LHCN-M2 (cell line): Measurements from ENCODE around the gene TLK1. TPM values are rescaled to one million over a fixed set of nuclear protein-coding genes. Genes with fewer than 3 reads are reported as not detected.
"Not testable (repeated sequence)": the region's sequence is repeated elsewhere in the genome, so short reads cannot be mapped to it uniquely, and the experiment has no call there.

ENCODE experiments used
- DNase-seq: peaks from one replicate; pipeline ENCODE4 v3.0.0-alpha.2; 2012; ENCODE audit warnings: low read depth
- total RNA-seq: library from RNA; depleted of rRNA; stranded (reverse); fragments of >200 nt; gene quantifications from 2 replicates; pipeline ENCODE4 v1.2.3, GENCODE V29; 2014

TLK1 gene
- total RNA-seq, 1 experiment from 2014 or later: 8.1 TPM

DNA sequence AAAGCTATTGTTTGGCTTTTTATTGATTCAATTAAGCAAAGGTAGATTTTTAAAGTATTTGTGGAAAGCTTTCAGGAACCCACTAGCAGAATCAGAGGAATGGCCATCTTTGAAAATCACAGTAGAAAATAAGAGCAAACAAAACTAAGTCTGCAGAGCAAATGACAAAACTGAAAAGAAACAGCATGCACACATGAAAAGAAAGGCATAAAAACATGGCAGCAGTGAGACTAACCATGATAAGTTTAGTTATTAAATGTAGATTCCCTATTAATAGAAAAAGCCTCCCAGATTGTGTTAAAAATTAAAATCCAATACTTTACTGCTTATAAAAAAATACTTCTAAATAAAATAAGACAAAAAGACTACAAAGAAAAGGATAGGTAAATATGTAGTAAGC is 9.1 kb upstream of the TLK1 start:
- DNase-seq: no peak

DNA sequence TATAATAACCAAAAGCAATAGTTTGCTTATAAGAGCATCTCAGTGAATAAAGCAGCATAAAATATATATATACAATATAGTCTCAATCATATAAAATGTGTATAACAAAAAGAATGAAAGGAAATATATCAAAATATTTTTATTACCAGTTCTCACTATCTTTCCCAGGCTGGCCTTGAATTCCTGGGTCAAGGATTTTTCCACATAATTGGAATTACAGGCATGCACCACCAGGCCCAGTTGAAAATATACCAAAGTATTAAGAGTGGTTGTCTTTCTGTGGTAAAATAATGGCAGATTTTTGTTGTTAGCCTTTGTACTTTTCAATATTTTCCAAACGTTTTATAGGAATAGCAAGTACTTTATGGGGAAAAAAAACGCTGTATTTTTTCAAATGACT is 8.6 kb upstream of the TLK1 start:
- no peak for DNase-seq

DNA sequence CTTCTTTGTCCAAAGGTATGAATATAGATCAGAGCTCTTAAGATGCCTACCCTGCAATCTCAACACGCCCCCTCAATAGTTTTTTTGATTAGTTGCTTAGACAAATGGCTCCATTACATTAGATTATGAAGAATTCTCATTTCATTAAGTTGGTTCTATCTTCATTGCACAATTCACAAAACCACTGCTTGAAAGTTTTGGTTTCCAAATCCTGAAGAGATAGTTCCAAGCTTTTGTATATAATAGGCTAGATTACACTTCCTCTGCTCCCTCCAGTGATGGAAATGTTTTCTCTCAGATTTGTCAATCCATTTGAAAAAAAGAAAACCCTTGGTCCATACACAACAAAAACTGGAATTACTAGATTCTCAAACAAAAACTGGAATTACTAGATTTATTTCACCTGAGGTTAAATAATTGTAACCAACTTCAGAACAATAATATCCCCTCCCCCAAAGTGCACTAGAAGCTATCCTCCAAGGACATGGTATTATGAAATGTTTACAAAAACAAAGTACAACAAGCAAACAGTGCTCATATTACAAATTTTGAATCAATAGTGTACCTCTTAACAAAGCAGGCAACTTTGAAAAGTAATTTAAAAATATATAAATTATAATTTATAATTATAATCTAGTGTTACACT is 6.8 kb upstream of the TLK1 start:
- no peak for DNase-seq

DNA sequence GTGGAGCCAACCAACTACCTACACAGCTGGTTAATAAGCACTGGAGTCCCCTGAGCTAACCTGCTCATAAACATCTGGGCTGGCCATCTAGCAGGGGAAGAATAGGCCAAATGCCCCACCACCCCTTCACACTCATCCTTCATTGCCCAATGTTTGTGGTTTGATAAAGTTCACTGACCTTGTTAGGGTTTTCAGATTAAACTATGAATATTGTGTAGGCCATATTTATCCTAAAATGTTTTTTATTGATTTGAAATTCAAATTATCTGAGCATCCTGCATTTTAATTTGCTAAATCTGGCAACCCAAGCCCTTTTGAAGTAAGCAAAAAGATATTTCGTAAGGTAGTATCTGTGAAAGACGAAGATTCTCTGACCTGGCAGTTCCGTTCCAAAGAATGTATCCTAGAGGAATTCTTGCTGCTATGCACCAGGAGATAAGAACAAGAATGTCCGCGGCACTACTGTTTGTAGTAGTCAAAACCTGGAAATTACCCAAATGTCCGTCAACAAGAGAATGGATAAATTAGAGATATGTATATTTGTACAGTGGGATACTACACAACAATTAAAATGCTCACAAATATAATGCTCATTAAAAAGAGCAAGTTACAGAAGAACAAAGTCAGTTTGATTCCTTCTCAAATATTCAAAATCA is 5.8 kb upstream of the TLK1 start:
- DNase-seq: no peak

DNA sequence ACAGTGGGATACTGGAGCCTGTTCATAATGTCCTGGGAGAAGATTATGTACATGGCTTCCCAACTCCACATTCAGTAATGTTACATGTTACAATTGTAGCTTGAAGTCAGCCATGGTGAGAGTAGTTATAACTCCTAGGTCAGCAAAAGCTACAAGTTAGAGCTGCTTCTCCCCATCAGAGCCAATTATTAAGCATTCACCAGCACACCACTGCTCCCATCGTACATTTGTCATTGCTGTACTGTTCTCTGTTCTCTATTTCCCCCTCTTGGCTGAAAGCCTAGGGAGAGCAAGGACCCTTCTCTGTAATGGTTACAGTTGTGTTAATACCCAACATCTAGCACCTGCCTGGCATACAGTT is 5.3 kb upstream of the TLK1 start:
- DNase-seq: no peak

DNA sequence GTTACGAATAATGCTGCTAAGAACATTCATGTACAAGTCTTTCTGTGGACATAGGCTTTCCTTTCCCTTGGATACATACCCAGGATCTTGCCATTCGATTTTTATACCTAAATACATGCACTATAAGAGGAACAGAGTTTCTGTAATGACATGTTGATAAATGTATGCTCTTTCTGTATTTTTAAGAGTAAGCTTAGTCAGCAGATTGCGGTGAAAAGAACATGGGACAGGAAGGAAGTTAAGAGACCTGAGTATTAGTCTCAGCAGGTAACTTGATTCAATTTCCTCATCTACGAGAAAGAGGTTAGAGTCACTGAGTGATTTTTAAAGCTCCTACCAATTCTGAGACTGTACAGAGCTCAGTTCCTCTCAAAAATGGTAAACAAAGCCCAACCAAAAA is 2.6 kb upstream of the TLK1 start:
- no peak for DNase-seq

DNA sequence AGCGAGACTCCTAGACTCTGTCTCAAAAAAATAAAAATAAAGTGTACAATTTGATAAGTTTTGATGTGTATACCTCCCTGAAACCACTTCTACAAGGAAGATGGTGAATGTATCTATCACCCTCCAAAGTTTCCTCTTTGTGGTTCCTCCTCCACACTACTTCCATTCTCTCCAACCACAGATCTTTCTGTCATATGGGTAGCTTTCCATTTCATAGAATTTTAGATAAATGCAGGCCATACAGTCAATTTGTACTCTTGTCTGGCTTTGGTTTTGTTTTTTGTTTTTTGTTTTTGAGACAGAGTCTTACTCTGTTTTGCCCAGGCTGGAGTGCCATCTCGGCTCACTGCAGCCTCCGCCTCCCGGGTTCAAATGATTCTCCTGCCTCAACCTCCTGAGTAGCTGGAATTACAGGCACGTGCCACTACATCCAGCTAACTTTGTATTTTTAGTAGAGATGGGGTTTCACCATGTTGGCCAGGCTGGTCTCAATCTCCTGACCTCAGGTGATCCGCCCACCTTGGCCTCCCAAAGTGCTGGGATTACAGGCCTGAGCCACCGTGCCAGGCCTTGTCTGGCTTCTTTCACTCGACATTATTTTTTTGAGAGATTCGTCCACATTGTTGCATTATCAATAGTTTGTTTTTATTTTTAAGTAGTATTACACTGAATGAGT is 2.0 kb upstream of the TLK1 start:
- DNase-seq: not testable (repeated sequence)

DNA sequence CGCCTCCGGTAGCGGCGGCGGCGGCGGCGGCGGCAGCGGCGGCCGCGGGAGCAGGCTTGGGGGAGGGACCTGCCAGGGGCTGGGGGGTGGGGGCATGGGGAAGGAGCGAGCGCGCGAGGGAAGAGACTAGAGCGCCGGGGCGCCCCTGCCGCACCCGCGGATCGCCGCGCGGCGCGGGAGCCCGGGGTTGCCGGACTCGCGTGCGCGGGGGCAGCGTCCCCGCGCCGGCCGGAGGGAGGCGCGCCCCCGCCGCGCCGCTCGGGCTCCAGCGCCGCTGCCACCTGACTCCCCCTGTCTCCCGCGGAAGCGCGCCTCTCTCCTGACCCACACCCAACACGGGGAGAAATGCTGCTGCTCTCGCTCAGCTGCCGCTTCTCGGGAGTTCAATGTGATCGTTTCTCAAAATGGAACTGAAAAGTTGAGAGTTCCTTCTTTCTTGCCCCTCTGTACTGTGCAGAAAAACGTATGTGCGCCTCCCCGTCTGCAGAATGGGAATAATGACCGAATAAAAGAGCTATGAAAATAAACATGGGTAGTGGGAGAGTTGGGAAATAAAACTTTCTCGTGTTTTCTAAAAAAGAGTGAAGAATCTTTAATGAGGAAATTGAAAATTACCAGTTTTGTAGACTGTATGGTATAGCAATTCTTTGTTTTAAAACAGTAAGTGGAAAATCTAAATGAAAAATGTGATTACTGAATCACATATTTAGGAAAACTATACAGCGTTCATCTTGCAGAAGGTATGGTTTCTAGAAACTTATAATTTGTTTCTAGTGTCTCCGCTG is 455 bp upstream of the TLK1 start:
- peak; percentile 63 for DNase-seq

DNA sequence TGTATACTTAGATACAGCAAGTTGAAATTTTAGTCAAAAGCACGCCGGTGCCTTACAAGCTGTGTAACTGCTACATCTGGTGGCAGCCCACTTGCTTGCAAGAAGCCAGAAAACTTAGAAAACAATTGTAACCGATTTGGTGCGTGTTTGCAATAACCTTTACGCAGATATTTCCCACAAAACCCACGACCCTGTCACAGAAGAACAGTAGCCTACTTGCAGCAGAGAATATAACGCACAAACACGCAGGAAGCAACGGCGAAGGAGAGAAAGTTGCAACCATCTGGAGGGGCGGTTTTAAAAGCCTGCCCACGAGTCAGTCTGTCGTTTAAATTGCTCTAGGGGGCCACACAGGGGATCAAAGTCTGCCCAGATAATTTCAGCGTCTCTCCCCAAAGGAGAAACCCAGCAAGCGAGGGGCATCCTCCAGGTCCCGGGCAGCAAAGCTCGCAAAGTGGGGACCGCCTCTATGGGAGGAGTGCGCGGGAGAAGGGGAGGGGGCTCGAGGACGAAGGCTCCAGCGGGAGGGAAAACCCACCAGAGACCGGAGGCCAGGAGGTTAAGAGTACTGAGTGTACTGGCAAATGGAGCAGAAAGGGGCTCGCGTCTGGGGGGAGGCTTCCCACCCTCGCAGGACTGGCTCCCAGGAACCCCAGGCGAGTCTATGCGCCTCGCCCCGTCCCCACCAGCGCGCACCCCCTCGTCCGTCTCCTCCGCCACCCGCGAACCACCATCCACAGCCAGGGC is 1.1 kb downstream of the TLK1 start:
- peak; percentile 56 for DNase-seq

DNA sequence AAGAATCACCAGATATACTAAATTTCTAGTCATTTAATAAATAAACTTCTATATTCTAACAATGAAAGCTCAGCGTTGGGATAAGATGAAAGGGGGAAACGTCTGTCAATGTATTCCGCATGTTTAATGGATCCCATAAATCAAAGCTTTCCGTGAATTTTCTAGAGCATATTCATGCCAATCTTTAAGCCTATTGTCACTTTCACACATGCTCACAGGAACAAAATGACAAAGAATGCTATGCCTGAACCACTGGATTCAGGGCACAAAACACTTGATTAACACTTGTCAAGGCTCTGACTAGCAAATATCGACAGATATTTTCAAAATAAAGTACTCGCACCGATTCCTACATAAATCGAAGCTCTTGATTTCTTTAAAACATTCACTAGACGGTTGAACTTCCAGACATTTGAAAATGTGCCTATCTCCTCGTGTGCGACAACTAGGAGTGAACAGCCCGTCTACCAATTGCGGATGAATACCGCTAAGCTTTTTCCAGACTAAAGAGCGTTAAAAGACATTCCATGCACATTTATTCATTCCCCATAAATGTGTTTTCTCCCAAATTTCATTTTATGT is 1.8 kb downstream of the TLK1 start:
- DNase-seq: no peak

DNA sequence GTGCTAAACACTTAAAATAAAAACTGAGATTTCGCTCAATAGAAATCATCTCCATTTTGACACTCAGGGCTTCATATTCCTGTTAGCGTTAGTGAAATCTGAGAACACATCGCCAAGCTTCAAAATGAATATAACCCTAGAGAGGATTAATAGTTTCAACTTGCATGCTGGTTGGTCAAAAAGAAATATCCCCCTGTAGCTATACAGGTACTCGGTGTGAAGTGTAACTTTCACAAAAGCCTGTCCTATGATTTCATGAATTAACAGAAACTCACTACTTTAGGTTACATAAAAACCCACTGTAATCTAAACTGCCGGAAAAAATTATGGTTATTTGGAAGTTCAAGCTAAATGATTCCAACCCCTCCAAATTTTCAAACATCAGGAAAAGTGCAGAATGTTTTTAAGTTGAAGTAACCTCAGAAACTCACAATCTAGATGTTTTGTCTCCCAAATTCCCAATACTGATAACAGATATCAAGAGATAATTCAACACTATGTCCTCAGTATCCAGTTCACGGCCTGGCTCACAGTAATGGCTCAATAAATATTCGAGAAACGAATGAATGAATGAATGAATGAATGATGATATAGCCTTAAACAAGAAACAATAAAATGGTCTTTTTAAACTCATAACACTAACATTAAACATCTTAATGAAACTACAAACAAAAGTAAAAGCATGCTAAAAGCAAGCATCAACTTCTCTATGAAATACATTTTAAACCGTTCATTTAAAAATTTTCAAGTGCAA is 2.5 kb downstream of the TLK1 start:
- DNase-seq: no peak

DNA sequence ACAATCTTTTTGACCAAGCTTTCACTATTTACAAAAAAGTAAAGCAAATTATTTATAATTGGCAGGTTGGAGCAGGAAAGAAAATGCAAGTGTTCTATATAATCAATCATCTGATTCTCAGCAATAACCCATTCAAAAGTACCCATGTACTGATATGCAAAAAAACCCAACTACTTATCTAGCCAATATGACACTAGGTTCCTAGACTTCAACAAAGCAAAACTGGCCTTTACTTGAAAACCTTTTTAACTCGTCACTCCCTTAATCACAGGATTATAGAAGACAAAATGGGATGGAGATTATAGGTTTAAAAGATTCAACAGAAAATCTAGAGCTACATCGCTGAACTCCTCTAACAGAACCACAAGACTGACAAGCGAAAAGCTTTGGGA is 3.6 kb downstream of the TLK1 start:
- no peak for DNase-seq

DNA sequence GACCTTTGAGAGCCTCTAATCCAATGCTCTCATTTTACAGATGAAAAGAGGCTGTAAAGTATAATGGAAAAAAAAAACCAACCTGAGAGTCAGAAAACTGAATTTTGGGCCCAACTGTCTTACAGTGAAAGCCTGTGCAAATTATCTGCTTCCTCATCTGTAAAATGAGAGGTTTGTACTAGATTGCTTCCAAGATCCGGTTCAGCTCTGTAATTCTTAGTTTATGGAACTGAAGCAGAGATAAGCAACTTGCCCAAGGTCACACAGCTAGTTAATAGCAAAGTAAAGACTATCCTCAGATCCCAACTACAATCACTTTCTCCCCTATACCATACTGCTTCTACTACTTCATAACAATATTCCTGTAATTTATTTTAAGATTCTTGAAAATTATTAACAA is 6.3 kb downstream of the TLK1 start:
- no peak for DNase-seq

DNA sequence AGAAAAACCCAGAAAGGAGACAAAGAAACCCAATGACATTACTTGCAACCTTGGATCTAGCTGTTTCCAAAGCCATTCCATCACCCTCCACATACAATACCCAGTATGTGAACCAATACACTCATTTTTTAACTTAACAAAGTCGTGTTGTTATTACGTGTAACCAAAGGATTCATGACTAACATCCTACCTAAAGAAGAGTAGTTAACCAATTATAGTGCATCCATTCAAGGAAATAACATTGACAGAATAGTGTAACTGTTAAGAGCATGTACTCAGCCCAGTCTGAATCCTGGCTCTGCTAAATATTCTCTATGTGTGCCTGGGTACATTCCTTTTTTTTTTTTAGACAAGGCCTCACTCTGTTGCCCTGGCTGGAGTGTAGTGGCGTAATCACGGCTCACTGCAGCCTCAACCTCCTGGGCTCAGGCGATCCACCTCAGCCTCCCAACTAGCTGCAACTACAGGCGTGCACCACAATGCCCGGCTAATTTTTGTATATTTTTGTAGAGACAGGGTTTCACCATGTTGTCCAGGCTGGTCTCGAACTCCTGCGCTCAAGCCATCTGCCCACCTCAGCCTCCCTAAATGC is 9.9 kb downstream of the TLK1 start:
- no peak for DNase-seq

DNA sequence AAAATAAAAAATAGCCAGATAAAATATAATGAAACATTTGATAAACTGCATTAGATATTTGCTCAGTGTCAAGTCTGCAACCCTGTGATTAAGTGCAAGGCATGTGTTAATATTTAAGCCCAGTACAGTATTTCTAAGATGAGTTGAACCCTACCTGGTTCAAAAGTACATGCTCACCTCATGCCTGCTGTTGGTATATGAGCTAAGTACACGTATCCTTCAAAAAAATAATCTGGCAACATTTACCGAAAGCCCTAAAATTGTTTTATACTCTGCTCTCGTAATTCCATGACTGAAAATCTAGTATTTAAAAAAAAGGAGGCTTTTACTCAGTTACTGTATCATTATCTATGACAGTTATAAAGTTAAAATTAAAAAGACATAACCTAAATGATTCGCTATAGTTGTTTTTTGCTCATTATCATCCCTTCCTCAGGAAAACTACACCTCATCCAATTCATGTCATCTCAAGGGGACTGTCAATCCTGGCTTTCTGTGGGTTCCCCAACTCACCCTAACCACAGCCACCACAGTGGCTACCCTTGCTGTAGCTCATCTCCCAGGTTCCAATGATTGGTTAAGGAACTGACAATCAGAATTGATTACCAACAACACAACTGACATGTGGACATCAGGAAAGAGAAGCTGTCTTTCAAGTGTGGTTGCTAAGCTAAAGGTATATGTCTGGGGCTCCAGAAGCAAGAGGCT is 10.6 kb downstream of the TLK1 start:
- DNase-seq: no peak

DNA sequence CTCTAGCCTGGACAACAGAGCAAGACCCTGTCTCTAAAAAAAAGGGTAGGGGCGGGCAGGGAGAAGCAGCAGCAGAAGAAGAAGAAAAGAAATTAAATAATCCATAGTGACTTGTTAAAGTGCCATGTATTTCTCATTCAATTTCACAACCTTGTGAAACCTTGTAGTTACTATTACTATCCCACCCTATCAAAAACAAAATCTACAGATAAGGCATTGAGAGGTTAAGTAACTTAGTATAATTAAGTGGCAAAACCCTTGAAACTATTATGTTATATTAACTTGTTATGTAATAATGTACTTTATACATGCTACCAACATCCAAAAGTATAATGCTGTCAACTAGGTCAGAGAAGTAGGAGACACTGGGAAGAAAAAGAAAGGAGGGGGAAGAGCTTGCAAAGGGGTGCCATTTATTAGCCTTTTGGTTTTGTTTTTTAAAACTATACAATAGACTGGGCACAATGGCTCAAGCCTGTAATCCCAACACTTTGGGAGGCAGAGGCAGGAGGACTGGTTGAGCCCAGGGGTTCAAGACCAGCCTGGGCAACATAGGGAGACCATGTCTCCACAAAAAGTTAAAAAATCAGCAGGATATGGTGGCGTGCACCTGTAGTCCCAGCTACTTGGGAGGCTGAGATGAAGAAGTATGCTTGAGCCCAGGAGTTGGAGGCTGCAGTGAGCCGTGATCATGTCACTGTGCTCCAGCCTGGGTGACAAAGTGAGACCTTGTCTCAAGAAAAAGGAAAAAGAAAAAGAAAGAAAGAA is 11.3 kb downstream of the TLK1 start:
- no peak for DNase-seq

DNA sequence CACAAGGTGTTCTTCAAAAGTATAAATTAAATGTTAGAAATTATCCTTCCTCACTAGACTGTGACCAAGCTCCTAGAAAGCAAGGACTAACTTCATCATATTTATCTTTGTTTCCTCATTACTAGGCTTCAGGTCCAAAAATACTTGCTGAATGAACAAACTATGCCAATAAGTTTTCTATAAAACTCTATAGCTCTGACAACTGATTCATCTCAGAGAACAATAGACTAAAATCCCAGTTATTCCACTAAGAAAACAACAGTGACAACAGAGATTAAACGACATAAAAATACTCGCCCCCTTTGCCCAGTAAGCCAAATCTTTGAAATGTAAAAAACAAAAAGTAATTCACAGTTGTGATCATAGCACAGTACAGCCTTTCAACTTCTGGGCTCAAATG is 13.6 kb downstream of the TLK1 start:
- DNase-seq: no peak

DNA sequence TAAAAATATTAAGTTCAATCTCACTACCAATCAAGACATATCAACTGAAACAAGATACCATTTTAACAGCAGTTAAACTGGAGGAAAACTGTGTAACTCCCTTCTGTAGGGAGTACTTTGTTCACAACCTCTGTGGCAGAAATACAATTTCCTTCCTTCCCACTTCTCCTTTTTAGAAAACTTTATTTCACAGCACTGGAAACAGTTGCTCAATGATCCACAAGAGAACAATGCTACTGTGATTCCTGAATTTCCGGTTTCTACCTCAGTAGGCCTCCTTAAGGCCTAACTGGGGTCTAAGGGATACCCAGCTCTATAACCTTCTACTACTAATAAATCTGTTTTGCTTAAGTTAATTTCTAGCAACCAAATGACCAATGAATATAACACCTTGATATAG is 14.1 kb downstream of the TLK1 start:
- no peak for DNase-seq

DNA sequence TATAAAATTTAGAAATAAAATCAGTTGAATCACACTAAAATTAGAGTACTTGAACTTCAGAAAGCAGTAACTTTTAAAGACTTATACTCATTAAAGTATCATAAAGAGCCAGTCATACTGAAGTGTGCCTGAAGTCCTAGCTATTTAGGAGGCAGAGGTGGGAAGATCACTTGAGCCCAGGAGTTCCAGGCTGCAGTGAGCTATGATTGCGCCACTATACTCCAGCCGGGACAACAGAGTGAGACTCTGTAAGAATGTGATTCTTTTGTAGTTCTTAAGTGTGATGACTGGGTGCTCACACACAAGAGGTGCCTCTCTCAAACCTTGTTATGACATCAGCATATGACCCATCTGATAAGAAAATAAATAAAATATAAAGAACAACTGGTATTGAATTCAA is 14.6 kb downstream of the TLK1 start:
- no peak for DNase-seq
